Measurements from ENCODE around the gene VWA8.

DNA sequence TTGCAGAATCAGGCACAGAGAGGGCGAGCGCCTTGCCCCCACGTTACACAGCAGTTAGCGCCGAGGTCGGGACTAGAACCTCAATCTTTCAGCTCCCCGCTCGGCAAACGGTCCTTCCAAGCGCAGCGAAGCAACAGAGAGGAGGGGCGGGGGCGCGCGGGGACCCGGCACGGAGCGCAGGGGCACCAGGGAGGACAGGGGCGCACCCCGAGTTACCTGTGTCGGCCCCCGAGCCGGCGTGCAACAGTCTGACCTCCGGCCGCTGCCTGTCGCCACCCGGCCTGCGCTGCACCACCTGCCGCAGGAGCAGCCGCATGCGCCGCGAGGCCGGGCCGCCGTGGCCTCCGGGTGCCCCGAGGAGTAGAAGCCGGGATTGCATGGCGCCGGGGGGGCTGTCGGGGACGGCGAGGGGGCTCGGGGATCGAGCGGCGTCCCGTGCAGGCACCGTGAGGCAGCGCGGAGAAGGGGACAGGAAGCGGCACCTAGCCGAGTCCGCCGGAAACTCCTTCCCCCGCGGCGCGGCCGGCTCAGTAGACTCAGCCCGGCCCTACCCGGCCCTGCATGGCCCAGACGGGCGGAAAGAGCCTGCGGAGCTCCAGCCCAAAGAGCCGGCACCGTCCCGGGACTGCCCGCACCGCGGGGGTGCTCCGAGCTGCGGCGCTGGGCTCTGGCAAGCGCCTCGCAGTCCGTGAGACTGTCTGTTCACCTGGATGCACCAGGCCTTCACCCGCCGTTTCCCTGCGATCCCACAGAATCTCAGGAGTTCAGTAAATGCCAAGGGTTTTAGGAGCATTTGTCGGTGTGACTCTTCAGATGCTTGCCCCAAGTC lies at the start of gene VWA8:
- TF ChIP-seq, protein P1, sequence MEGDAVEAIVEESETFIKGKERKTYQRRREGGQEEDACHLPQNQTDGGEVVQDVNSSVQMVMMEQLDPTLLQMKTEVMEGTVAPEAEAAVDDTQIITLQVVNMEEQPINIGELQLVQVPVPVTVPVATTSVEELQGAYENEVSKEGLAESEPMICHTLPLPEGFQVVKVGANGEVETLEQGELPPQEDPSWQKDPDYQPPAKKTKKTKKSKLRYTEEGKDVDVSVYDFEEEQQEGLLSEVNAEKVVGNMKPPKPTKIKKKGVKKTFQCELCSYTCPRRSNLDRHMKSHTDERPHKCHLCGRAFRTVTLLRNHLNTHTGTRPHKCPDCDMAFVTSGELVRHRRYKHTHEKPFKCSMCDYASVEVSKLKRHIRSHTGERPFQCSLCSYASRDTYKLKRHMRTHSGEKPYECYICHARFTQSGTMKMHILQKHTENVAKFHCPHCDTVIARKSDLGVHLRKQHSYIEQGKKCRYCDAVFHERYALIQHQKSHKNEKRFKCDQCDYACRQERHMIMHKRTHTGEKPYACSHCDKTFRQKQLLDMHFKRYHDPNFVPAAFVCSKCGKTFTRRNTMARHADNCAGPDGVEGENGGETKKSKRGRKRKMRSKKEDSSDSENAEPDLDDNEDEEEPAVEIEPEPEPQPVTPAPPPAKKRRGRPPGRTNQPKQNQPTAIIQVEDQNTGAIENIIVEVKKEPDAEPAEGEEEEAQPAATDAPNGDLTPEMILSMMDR (IDR thresholded peaks at IDR 0.05; ENCODE audit: low read length), result no peak
- no peak for TF ChIP-seq EZH2 (optimal IDR thresholded peaks at IDR 0.05; ENCODE audit: low read depth, low read length)
